ENCODE measurements around the gene TTC4. TPM values are rescaled to one million over a fixed set of nuclear protein-coding genes. Genes with fewer than 3 reads are reported as not detected.

The TTC4 gene
- total RNA-seq, 1 experiment from 2014 or later, result 26.3 TPM

DNA sequence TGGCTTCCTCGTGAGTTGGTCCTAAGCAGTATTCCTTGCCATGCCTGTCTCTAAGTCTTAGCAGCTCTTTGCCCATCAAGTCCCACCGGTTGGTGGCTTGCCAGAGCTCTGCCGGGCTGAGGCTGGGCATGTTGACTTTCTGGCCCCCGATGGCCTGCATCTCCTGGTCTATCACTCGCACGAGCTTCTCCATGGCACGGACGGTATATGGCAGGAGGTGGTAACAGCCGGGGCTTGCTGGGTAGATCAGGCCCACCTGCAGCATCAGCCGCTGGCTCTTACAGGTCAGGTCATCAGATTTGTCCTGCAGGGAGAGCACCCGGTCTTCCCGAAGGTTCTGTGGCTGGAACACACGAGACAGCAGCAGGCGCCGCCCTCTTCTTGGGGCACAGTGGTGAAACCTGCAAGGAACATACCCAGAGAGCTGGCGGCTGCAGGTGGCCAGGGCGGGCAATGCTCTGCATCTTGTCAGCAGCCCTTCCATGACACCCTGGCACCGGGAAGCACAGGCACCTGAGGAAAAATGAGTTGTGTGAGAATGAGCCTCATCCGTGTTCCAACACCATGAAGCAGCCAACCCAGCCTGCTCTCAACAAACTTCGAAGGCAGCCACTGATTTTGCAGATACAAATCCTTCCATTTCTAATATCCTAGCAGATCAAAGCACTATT lies 43.2 kb downstream of the TTC4 start:
- no peak overlapping the region for H2AFZ ChIP-seq (ENCODE audit: low read depth, low read length, poor library complexity, severe bottlenecking)
- H3K36me3 ChIP-seq (ENCODE audit: control insufficient read depth in 1 of 2, insufficient read depth in 2 of 2, low read length in 2 of 2), result peaks cover 5 to 12% of the 10 kb centered on the region in 2 experiments; a peak in 2 of 4 replicates
- no peaks in the 10 kb centered on the region for H3K9me3 ChIP-seq (ENCODE audit: control insufficient read depth in 1 of 2, insufficient read depth in 1 of 2, low read depth in 1 of 2, low read length in 2 of 2)
- TF ChIP-seq EZH2 (IDR thresholded peaks at IDR 0.05) (no peak), POLR2AphosphoS5 (IDR thresholded peaks at IDR 0.05; ENCODE audit: low read depth, low read length) (no peak), YY1 (IDR thresholded peaks at IDR 0.05; ENCODE audit: extremely low read depth, insufficient replicate concordance, low read depth, low read length) (no peak), SRF (IDR thresholded peaks at IDR 0.05; ENCODE audit: low read depth) (no peak), ZFX (IDR thresholded peaks at IDR 0.05) (no peak), RAD21 (IDR thresholded peaks at IDR 0.05; ENCODE audit: low read depth) (no peak), FOSL1 (IDR thresholded peaks at IDR 0.05; ENCODE audit: low read depth) (no peak), CBX3 (IDR thresholded peaks at IDR 0.05; ENCODE audit: low read depth) (no peak), JUND (IDR thresholded peaks at IDR 0.05) (no peak), ELF1 (IDR thresholded peaks at IDR 0.05; ENCODE audit: borderline replicate concordance, low read depth) (no peak), SIN3A (IDR thresholded peaks at IDR 0.05; ENCODE audit: low read depth) (no peak)
- TF ChIP-seq, protein P1, sequence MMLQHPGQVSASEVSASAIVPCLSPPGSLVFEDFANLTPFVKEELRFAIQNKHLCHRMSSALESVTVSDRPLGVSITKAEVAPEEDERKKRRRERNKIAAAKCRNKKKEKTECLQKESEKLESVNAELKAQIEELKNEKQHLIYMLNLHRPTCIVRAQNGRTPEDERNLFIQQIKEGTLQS (IDR thresholded peaks at IDR 0.05), result no peak
- TF ChIP-seq, protein P2, sequence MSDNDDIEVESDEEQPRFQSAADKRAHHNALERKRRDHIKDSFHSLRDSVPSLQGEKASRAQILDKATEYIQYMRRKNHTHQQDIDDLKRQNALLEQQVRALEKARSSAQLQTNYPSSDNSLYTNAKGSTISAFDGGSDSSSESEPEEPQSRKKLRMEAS (IDR thresholded peaks at IDR 0.05), result no peak
- TF ChIP-seq, protein P3, sequence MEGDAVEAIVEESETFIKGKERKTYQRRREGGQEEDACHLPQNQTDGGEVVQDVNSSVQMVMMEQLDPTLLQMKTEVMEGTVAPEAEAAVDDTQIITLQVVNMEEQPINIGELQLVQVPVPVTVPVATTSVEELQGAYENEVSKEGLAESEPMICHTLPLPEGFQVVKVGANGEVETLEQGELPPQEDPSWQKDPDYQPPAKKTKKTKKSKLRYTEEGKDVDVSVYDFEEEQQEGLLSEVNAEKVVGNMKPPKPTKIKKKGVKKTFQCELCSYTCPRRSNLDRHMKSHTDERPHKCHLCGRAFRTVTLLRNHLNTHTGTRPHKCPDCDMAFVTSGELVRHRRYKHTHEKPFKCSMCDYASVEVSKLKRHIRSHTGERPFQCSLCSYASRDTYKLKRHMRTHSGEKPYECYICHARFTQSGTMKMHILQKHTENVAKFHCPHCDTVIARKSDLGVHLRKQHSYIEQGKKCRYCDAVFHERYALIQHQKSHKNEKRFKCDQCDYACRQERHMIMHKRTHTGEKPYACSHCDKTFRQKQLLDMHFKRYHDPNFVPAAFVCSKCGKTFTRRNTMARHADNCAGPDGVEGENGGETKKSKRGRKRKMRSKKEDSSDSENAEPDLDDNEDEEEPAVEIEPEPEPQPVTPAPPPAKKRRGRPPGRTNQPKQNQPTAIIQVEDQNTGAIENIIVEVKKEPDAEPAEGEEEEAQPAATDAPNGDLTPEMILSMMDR (IDR thresholded peaks at IDR 0.05 in 2 of 3, conservative IDR thresholded peaks at IDR 0.05 in 1 of 3; ENCODE audit: borderline replicate concordance in 1 of 3, insufficient read depth in 1 of 3, low read depth in 2 of 3, low read length in 2 of 3), result no peak
- TF ChIP-seq, protein P4, sequence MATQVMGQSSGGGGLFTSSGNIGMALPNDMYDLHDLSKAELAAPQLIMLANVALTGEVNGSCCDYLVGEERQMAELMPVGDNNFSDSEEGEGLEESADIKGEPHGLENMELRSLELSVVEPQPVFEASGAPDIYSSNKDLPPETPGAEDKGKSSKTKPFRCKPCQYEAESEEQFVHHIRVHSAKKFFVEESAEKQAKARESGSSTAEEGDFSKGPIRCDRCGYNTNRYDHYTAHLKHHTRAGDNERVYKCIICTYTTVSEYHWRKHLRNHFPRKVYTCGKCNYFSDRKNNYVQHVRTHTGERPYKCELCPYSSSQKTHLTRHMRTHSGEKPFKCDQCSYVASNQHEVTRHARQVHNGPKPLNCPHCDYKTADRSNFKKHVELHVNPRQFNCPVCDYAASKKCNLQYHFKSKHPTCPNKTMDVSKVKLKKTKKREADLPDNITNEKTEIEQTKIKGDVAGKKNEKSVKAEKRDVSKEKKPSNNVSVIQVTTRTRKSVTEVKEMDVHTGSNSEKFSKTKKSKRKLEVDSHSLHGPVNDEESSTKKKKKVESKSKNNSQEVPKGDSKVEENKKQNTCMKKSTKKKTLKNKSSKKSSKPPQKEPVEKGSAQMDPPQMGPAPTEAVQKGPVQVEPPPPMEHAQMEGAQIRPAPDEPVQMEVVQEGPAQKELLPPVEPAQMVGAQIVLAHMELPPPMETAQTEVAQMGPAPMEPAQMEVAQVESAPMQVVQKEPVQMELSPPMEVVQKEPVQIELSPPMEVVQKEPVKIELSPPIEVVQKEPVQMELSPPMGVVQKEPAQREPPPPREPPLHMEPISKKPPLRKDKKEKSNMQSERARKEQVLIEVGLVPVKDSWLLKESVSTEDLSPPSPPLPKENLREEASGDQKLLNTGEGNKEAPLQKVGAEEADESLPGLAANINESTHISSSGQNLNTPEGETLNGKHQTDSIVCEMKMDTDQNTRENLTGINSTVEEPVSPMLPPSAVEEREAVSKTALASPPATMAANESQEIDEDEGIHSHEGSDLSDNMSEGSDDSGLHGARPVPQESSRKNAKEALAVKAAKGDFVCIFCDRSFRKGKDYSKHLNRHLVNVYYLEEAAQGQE (IDR thresholded peaks at IDR 0.05; ENCODE audit: low read depth), result no peak
- H3K27ac ChIP-seq (ENCODE audit: low read depth, low read length), result no peak overlapping the region
- H3K4me2 ChIP-seq (ENCODE audit: low read length), result no peak overlapping the region
- ChIA-PET RAD21 (ENCODE audit: low non-redundant PET in 1 of 2, low total read pairs in 2 of 2, uncharacterized antibody in 2 of 2, unreplicated experiment in 2 of 2) (interaction anchor here in 1 of 2 experiments (0.7 kb wide), 1 partner anchor 51 kb away, joined by 3 read pairs; no protein-coding TSS in a partner anchor), CTCF (no interaction called here), POLR2A (no interaction called here)
- peaks cover 16% of the 10 kb centered on the region for H3K79me2 ChIP-seq (ENCODE audit: insufficient read depth, low read length)
- no peak overlapping the region for H3K9ac ChIP-seq (ENCODE audit: low read length)
- H4K20me1 ChIP-seq (ENCODE audit: insufficient read depth), result no peaks in the 10 kb centered on the region
- BruUV-seq (replicated peaks), result no TSS peak
- intact Hi-C loops (cut with micrococcal nuclease), result no loop called here
- H3K9me2 ChIP-seq (ENCODE audit: insufficient read depth), result no peaks in the 10 kb centered on the region
- no peak overlapping the region for H3K4me3 ChIP-seq (replicated peaks in 1 of 2; ENCODE audit: low read depth in 1 of 2, low read length in 2 of 2)
- H3K27me3 ChIP-seq (ENCODE audit: insufficient read depth, low read length), result no peaks in the 10 kb centered on the region
- DNase-seq (ENCODE audit: low read depth, low spot score) (no peak), ATAC-seq (no peak)
- peaks cover 0 to 6% of the 10 kb centered on the region in 2 experiments; a peak in 2 of 4 replicates for H3K4me1 ChIP-seq (ENCODE audit: control insufficient read depth in 1 of 2, insufficient read depth in 2 of 2, low read length in 2 of 2)

Measured in HCT116 (cell line).